T-cell (primary cell): ENCODE measurements around the gene C5AR1. TPM values are rescaled to one million over a fixed set of nuclear protein-coding genes. Genes with fewer than 3 reads are reported as not detected.
"Not testable (repeated sequence)": the region's sequence is repeated elsewhere in the genome, so short reads cannot be mapped to it uniquely, and the experiment has no call there.

Experiments used
- ATAC-seq, 4 experiments: fragments of 200-7000 bp in 3 of 4; fragments of 150-1000 bp in 1 of 4; cut with Tn5 transposase; replicated peaks in 1 of 4; 1 replicate in 3 of 4; 2 replicates in 1 of 4; pipeline ENCODE4 v1.10.0; 2021; ENCODE audit warnings: moderate library complexity in 3 of 4, mild to moderate bottlenecking in 2 of 4, moderate number of reproducible peaks in 1 of 4
- CTCF ChIA-PET, 2 donors: fragments of 300-600 bp; sonication (Branson Sonifier 250); formaldehyde crosslinking; loops; one replicate each; lab custom pipeline; 2022; ENCODE audit warnings: antibody characterized with exemption in 2 of 2; lab: Charles Lee
- POLR2A ChIA-PET, 2 donors: fragments of 300-600 bp; sonication (Branson Sonifier 250); formaldehyde crosslinking; loops; one replicate each; lab custom pipeline; 2022; ENCODE audit warnings: antibody characterized with exemption in 2 of 2; lab: Charles Lee
- DNase-seq, 35 experiments: peaks; one replicate each; pipeline versions ENCODE4 v3.0.0 to v3.0.0-alpha.2; 2013 to 2023
- H3K27ac ChIP-seq: one replicate; pipeline ENCODE4 v1.5.1; 2013; ENCODE audit warnings: low read length
- H3K27me3 ChIP-seq, 2 experiments: replicated peaks in 1 of 2; 1 replicate in 1 of 2; 2 replicates in 1 of 2; pipeline versions ENCODE4 v1.6.1 to v1.7.0; 2013; ENCODE audit warnings: low read length in 1 of 2, mixed read lengths in 1 of 2; ENCODE audit not compliant: control insufficient read depth in 2 of 2, insufficient read depth in 2 of 2; ENCODE audit errors: extremely low read depth in 1 of 2
- H3K36me3 ChIP-seq, 2 donors: 1 replicate in 1 of 2; 2 replicates in 1 of 2; pipeline versions ENCODE4 v1.6.1 to v1.7.0; 2013; ENCODE audit warnings: low read length in 1 of 2; ENCODE audit not compliant: control insufficient read depth in 2 of 2, insufficient read depth in 1 of 2; ENCODE audit errors: extremely low read depth in 1 of 2
- H3K4me1 ChIP-seq, 2 experiments: 1 replicate in 1 of 2; 2 replicates in 1 of 2; pipeline versions ENCODE4 v1.6.1 to v1.7.0; 2013; ENCODE audit warnings: low read length in 2 of 2, mixed read lengths in 1 of 2; ENCODE audit not compliant: insufficient read depth in 2 of 2, control insufficient read depth in 1 of 2; ENCODE audit errors: extremely low read depth in 1 of 2
- H3K4me3 ChIP-seq, 2 donors: 1 replicate in 1 of 2; 2 replicates in 1 of 2; pipeline versions ENCODE4 v1.5.1 to v1.7.0; 2013; ENCODE audit warnings: mild to moderate bottlenecking in 2 of 2, low read length in 1 of 2, moderate library complexity in 1 of 2; ENCODE audit not compliant: control insufficient read depth in 1 of 2; ENCODE audit errors: extremely low read depth in 1 of 2
- H3K9me3 ChIP-seq: 2 replicates; pipeline ENCODE4 v1.7.0; 2013
- H3K27ac Mint-ChIP-seq, 2 donors: one replicate each; pipeline ENCODE4 v1.8.0; 2020 to 2021; ENCODE audit warnings: mild to moderate bottlenecking in 2 of 2, mixed read lengths in 2 of 2
- H3K27me3 Mint-ChIP-seq, 2 donors: one replicate each; pipeline ENCODE4 v1.8.0; 2021 to 2022; ENCODE audit warnings: mixed read lengths in 2 of 2
- H3K36me3 Mint-ChIP-seq: one replicate; pipeline ENCODE4 v1.8.0; 2021; ENCODE audit warnings: mixed read lengths
- H3K4me1 Mint-ChIP-seq, 3 donors: one replicate each; pipeline ENCODE4 v1.8.0; 2020 to 2022; ENCODE audit warnings: mixed read lengths in 3 of 3, mild to moderate bottlenecking in 1 of 3
- H3K4me3 Mint-ChIP-seq, 3 donors: one replicate each; pipeline ENCODE4 v1.8.0; 2020 to 2022; ENCODE audit warnings: mild to moderate bottlenecking in 3 of 3, mixed read lengths in 3 of 3, moderate library complexity in 3 of 3
- H3K9me3 Mint-ChIP-seq, 3 donors: one replicate each; pipeline ENCODE4 v1.8.0; 2020 to 2022; ENCODE audit warnings: mixed read lengths in 3 of 3
- WGBS: methylation state at CpG from one replicate; pipeline ENCODE4 v1.1.5; 2013; ENCODE audit warnings: missing lambda C conversion rate; ENCODE audit not compliant: insufficient coverage; 5-methylcytosine and 5-hydroxymethylcytosine counted together
- total RNA-seq, 35 experiments: library from RNA in 6 of 35; stranded (reverse) in 6 of 35; fragments of 120-200 nt in 1 of 35; gene quantifications; one replicate each; pipeline versions ENCODE4 v1.2.1 to v1.2.4 and lab custom pipeline; 2013 to 2026

Gene C5AR1
- total RNA-seq: 1 to 10 TPM; 1.8 to 2.4 (median 2.2) TPM
- total RNA-seq (2013): 0.87 TPM
- total RNA-seq (lab: John Stamatoyannopoulos, UW): 0 to 75.7 (median 0.68) reads per million in 29 experiments

- H3K4me3 ChIP-seq: no peak within 1 kb of the TSS
- H3K36me3 ChIP-seq: no peaks in the 10 kb centered on the region
- H3K27ac ChIP-seq: no peak within 1 kb of the TSS
- Mint-ChIP-seq H3K4me1 (peaks cover 4 to 6% (median 5%) of the 10 kb centered on the region in 3 donors), H3K36me3 (no peaks in the 10 kb centered on the region), H3K27ac (no peak within 1 kb of the TSS), H3K27me3 (peaks cover 16 to 35% of the 10 kb centered on the region in 2 donors), H3K9me3 (no peaks in the 10 kb centered on the region), H3K4me3 (no peak within 1 kb of the TSS)
- POLR2A ChIA-PET: no interaction called here
- ATAC-seq (no peak), DNase-seq (no peak)
- CTCF ChIA-PET: interaction anchor here in 1 of 2 donors (0.6 to 1.3 kb wide), 2 partner anchors 22 to 82 kb away, joined by 4 to 5 read pairs; no protein-coding TSS in a partner anchor
- H3K4me1 ChIP-seq: peaks cover 0 to 5% of the 10 kb centered on the region in 2 experiments
- H3K27me3 ChIP-seq: peaks cover 0 to 40% of the 10 kb centered on the region in 2 experiments
- no peaks in the 10 kb centered on the region for H3K9me3 ChIP-seq
- 20% methylated on average over 5 of the region's 12 CpGs for WGBS
Observed at GRCh38 chr19:47309608-47310007, at the start of gene C5AR1. Gene C5AR1 (plus strand): TSS chr19:47309861. CDS start chr19:47309896, 35 bp downstream.

DNA sequence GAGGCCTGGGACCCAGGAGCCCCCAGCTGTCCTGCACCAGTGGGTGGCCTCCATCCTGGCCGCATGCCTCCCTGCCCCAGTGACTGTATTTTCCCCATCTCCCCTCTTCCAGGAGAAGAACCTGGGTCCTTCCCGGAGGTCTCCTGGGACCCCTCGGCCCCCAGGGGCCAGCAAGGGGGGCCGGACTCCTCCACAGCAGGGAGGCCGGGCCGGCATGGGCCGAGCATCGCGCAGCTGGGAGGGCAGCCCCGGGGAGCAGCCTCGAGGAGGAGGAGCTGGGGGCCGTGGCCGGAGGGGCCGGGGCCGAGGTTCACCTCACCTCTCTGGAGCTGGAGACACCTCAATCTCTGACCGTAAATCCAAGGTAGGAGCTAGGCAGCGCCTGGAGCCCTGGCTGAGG lies 49.2 kb upstream of the C5AR1 start:
- H3K4me3 ChIP-seq: no peak overlapping the region
- 98% methylated on average over 16 of the region's 17 CpGs for WGBS
- H3K36me3 ChIP-seq: peaks cover 10 to 63% of the 10 kb centered on the region in 2 donors
- Mint-ChIP-seq H3K4me3 (no peak overlapping the region), H3K4me1 (peaks cover 34 to 45% (median 43%) of the 10 kb centered on the region in 3 donors), H3K27ac (no peak overlapping the region), H3K27me3 (no peaks in the 10 kb centered on the region), H3K36me3 (peaks cover 43% of the 10 kb centered on the region), H3K9me3 (no peaks in the 10 kb centered on the region)
- CTCF ChIA-PET: no interaction called here
- no peaks in the 10 kb centered on the region for H3K27me3 ChIP-seq
- no peak overlapping the region for H3K27ac ChIP-seq
- DNase-seq (no peak), ATAC-seq (no peak)
- peaks cover 6 to 39% of the 10 kb centered on the region in 2 experiments for H3K4me1 ChIP-seq
- POLR2A ChIA-PET: no interaction called here
- no peaks in the 10 kb centered on the region for H3K9me3 ChIP-seq

DNA sequence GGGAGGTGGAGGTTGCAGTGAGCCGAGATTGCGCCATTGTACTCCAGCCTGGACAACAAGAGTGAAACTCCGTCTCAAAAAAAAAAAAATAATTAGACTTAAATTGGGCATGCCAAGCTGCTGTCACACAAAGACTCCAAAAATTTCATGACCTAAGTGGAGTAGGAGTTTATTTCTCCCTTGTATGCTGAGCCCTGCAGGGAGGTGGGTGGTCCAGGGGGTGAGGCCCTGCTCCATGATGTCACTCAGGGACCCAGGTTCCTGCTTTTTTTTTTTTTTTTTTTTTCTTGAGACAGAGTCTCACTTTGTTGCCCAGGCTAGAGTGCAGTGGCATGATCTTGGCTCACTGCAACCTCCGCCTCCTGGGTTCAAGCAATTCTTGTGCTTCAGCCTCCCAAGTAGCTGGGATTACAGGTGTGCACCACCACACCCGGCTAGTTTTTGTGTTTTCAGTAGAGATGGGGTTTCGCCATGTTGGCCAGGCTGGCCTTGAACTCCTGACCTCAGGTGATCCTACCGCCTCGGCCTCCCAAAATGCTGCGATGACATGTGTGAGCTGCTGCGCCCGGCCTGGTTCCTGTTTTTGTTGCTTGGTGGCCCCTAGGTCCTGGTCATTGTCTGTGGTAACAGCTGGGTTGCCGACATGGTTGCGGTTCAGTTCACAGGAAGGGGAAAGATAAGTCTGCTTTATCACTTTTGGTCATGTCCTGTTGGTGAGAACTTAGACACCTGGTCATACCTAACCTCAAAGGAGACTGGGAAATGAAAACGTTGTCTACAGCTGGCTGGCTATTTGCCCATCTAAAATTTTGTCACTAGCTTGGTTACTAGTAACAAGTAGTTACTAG lies 47.5 kb upstream of the C5AR1 start:
- Histone ChIP-seq H3K4me1 (peaks cover 6 to 30% of the 10 kb centered on the region in 2 experiments), H3K36me3 (peaks cover 10 to 74% of the 10 kb centered on the region in 2 donors)
- CTCF ChIA-PET: interaction anchor here in 1 of 2 donors (0.6 to 0.9 kb wide), 3 partner anchors 12 to 161 kb away, joined by 3 to 6 read pairs (median 5); partner anchors contain the start of gene INAFM1
- H3K9me3 Mint-ChIP-seq, ATAC-seq, H3K27ac ChIP-seq, H3K27me3 Mint-ChIP-seq, H3K27me3 ChIP-seq, H3K27ac Mint-ChIP-seq, H3K9me3 ChIP-seq, H3K4me3 ChIP-seq, POLR2A ChIA-PET, H3K4me3 Mint-ChIP-seq: not testable (repeated sequence)
- peak in 1 of 35 experiments; percentile 27 for DNase-seq
- peaks cover 29 to 38% (median 37%) of the 10 kb centered on the region in 3 donors for H3K4me1 Mint-ChIP-seq
- 83% methylated on average over 8 of the region's 14 CpGs for WGBS
- peaks cover 49% of the 10 kb centered on the region for H3K36me3 Mint-ChIP-seq

GRCh38 chr19:47264629-47265028 lies 45.0 kb upstream of the C5AR1 start:
- 97% methylated on average over 24 of the region's 30 CpGs for WGBS
- peaks cover 14 to 71% of the 10 kb centered on the region in 2 donors for H3K36me3 ChIP-seq
- DNase-seq (no peak), ATAC-seq (no peak)
- no peak overlapping the region for H3K27ac Mint-ChIP-seq
- H3K4me1 ChIP-seq: peaks cover 0 to 5% of the 10 kb centered on the region in 2 experiments
- H3K4me3 ChIP-seq: no peak overlapping the region
- no peaks in the 10 kb centered on the region for H3K9me3 ChIP-seq
- H3K36me3 Mint-ChIP-seq: peaks cover 38% of the 10 kb centered on the region
- H3K4me3 Mint-ChIP-seq: no peak overlapping the region
- ChIA-PET CTCF (no interaction called here), POLR2A (no interaction called here)
- peaks cover 6 to 14% (median 13%) of the 10 kb centered on the region in 3 donors for H3K4me1 Mint-ChIP-seq
- H3K27me3 ChIP-seq: no peaks in the 10 kb centered on the region
- H3K27ac ChIP-seq: no peak overlapping the region
- no peaks in the 10 kb centered on the region for H3K27me3 Mint-ChIP-seq
- H3K9me3 Mint-ChIP-seq: no peaks in the 10 kb centered on the region

GRCh38 chr19:47266401-47266941 lies 43.2 kb upstream of the C5AR1 start:
- no peak overlapping the region for H3K4me3 Mint-ChIP-seq
- no peaks in the 10 kb centered on the region for H3K9me3 ChIP-seq
- ChIA-PET CTCF (interaction anchor here (0.6 to 0.7 kb wide), 2 partner anchors 40 to 651 kb away, joined by 4 read pairs; no protein-coding TSS in a partner anchor), POLR2A (interaction anchor here in 1 of 2 donors (0.6 kb wide), 1 partner anchor 580 kb away, joined by 3 read pairs; no protein-coding TSS in a partner anchor)
- DNase-seq (no peak), ATAC-seq (no peak)
- H3K4me1 Mint-ChIP-seq: peaks cover 0 to 3% (median 3%) of the 10 kb centered on the region in 3 donors
- H3K27me3 Mint-ChIP-seq: no peaks in the 10 kb centered on the region
- H3K4me1 ChIP-seq: no peaks in the 10 kb centered on the region
- H3K27ac Mint-ChIP-seq: no peak overlapping the region
- no peaks in the 10 kb centered on the region for H3K27me3 ChIP-seq
- no peak overlapping the region for H3K27ac ChIP-seq
- H3K36me3 ChIP-seq: peaks cover 16 to 72% of the 10 kb centered on the region in 2 donors
- no peak overlapping the region for H3K4me3 ChIP-seq
- H3K9me3 Mint-ChIP-seq: no peaks in the 10 kb centered on the region
- WGBS: 96% methylated on average over 19 of the region's 21 CpGs
- H3K36me3 Mint-ChIP-seq: peaks cover 33% of the 10 kb centered on the region

DNA sequence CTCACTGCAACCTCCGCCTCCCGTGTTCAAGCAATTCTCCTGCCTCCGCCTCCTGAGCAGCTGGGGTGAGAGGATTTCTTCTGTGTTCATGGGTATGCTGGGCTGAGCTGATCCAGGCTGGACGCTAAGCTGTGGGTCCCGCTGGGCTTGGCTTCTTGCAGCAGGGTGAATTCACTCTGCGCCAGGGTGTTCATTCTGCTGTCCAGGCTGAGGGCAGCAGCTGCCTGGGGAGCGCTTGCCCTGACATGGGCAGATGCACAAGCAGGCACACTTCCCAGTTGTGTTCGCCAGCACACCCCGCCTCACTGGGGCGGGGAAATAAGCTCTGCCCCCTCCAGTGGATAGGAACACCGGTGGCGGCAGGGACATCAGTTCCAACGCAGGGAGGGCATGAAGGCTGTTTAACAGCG lies 42.3 kb upstream of the C5AR1 start:
- H3K27ac Mint-ChIP-seq: no peak overlapping the region
- H3K36me3 Mint-ChIP-seq: peaks cover 32% of the 10 kb centered on the region
- ChIA-PET POLR2A (interaction anchor here in 1 of 2 donors (0.6 kb wide), 1 partner anchor 207 kb away, joined by 4 read pairs; no protein-coding TSS in a partner anchor), CTCF (interaction anchor here (0.6 to 0.7 kb wide), 3 partner anchors 13 to 652 kb away, joined by 3 to 4 read pairs (median 4); no protein-coding TSS in a partner anchor)
- no peaks in the 10 kb centered on the region for H3K27me3 Mint-ChIP-seq
- WGBS: 94% methylated on average over 14 of the region's 14 CpGs
- Histone ChIP-seq H3K27me3 (no peaks in the 10 kb centered on the region), H3K4me3 (no peak overlapping the region), H3K9me3 (no peaks in the 10 kb centered on the region), H3K36me3 (peaks cover 16 to 66% of the 10 kb centered on the region in 2 donors), H3K4me1 (peaks cover 0 to under 1% of the 10 kb centered on the region in 2 experiments), H3K27ac (no peak overlapping the region)
- no peak for DNase-seq
- no peaks in the 10 kb centered on the region for H3K9me3 Mint-ChIP-seq
- no peak overlapping the region for H3K4me3 Mint-ChIP-seq
- H3K4me1 Mint-ChIP-seq: peaks cover 2 to 5% (median 4%) of the 10 kb centered on the region in 3 donors
- no peak for ATAC-seq
